ENCODE measurements around the gene TBC1D2. TPM values are rescaled to one million over a fixed set of nuclear protein-coding genes. Genes with fewer than 3 reads are reported as not detected.
A peak's percentile ranks its signal among the peaks of the same experiment; 100 is the strongest.

The TBC1D2 gene
- total and polyA plus RNA-seq, 2 of the 13 experiments (the other 11 are each of a cell fraction or from before 2014, with no cell fraction given) = 2.0 to 2.8 TPM

- no peak for TF ChIP-seq ZNF282 (IDR thresholded peaks at IDR 0.05; ENCODE audit: partially characterized antibody)
- no peak for TF ChIP-seq BCL3 (CRISPR knock-in tag; IDR thresholded peaks at IDR 0.05)
- TF ChIP-seq PITX1 (CRISPR knock-in tag; IDR thresholded peaks at IDR 0.05) = peak; percentile 49; the same call in 1 of the 2 replicates
- no peak for TF ChIP-seq ZBTB38 (CRISPR knock-in tag; IDR thresholded peaks at IDR 0.05)
- TF ChIP-seq SMARCE1 (IDR thresholded peaks at IDR 0.05; ENCODE audit: borderline replicate concordance) = no peak
- TF ChIP-seq ZBTB10 (CRISPR knock-in tag; IDR thresholded peaks at IDR 0.05; ENCODE audit: borderline replicate concordance) = no peak
- TF ChIP-seq POLR2AphosphoS5 (IDR thresholded peaks at IDR 0.05; ENCODE audit: low read depth, low read length) = no peak
- TF ChIP-seq ZBTB7A (CRISPR knock-in tag; IDR thresholded peaks at IDR 0.05) = no peak
- no peak for TF ChIP-seq NFIB (CRISPR knock-in tag; IDR thresholded peaks at IDR 0.05; ENCODE audit: borderline replicate concordance)
- no peak for TF ChIP-seq ZNF367 (CRISPR knock-in tag; IDR thresholded peaks at IDR 0.05; ENCODE audit: borderline replicate concordance)
- no peak for TF ChIP-seq MAFK (conservative IDR thresholded peaks at IDR 0.05 in 1 of 2, IDR thresholded peaks at IDR 0.05 in 1 of 2; ENCODE audit: low read length in 2 of 2)
- TF ChIP-seq HOXA7 (CRISPR knock-in tag; IDR thresholded peaks at IDR 0.05) = no peak
- peak; percentile 91 for TF ChIP-seq GFI1 (CRISPR knock-in tag; IDR thresholded peaks at IDR 0.05; ENCODE audit: borderline replicate concordance)
- TF ChIP-seq SMAD3 (CRISPR knock-in tag; IDR thresholded peaks at IDR 0.05) = peak; percentile 53; the same call in 1 of the 2 replicates
- TF ChIP-seq, protein P1, sequence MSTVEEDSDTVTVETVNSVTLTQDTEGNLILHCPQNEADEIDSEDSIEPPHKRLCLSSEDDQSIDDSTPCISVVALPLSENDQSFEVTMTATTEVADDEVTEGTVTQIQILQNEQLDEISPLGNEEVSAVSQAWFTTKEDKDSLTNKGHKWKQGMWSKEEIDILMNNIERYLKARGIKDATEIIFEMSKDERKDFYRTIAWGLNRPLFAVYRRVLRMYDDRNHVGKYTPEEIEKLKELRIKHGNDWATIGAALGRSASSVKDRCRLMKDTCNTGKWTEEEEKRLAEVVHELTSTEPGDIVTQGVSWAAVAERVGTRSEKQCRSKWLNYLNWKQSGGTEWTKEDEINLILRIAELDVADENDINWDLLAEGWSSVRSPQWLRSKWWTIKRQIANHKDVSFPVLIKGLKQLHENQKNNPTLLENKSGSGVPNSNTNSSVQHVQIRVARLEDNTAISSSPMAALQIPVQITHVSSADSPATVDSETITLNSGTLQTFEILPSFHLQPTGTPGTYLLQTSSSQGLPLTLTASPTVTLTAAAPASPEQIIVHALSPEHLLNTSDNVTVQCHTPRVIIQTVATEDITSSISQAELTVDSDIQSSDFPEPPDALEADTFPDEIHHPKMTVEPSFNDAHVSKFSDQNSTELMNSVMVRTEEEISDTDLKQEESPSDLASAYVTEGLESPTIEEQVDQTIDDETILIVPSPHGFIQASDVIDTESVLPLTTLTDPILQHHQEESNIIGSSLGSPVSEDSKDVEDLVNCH (CRISPR knock-in tag; IDR thresholded peaks at IDR 0.05) = no peak
- TF ChIP-seq RFX3 (CRISPR knock-in tag; IDR thresholded peaks at IDR 0.05) = no peak
- TF ChIP-seq SIN3A (IDR thresholded peaks at IDR 0.05; ENCODE audit: borderline replicate concordance, low read depth, low read length) = no peak
- TF ChIP-seq ZNF616 (CRISPR knock-in tag; IDR thresholded peaks at IDR 0.05; ENCODE audit: low read depth) = no peak
- peak; percentile 28; the same call in 1 of the 2 replicates for TF ChIP-seq ERF (CRISPR knock-in tag; IDR thresholded peaks at IDR 0.05)
- TF ChIP-seq ZNF207 (IDR thresholded peaks at IDR 0.05; ENCODE audit: borderline replicate concordance) = no peak
- TF ChIP-seq ELF4 (CRISPR knock-in tag; IDR thresholded peaks at IDR 0.05; ENCODE audit: borderline replicate concordance) = no peak
- no peak for TF ChIP-seq NFKBIZ (CRISPR knock-in tag; IDR thresholded peaks at IDR 0.05)
- no peak for TF ChIP-seq MLLT10 (CRISPR knock-in tag; IDR thresholded peaks at IDR 0.05)
- TF ChIP-seq BCL6 (CRISPR knock-in tag; IDR thresholded peaks at IDR 0.05) = peak; percentile 73
- TF ChIP-seq ZSCAN29 (CRISPR knock-in tag; conservative IDR thresholded peaks at IDR 0.05) = no peak
- TF ChIP-seq KLF6 (CRISPR knock-in tag; IDR thresholded peaks at IDR 0.05) = no peak
These were observed 97.2 kb downstream of the TBC1D2 start (continued) for GRCh38 chr9:98158071-98158831.

Measured in HepG2 (cell line).